ENCODE data around the gene SMAP1. TPM values are rescaled to one million over a fixed set of nuclear protein-coding genes. Genes with fewer than 3 reads are reported as not detected.
A peak's percentile ranks its signal among the peaks of the same experiment; 100 is the strongest.

Gene SMAP1
- polyA plus RNA-seq, 6 donors from 2014 or later, result 13.0 to 16.6 (median 15.8) TPM

GRCh38 chr6:70790483-70791224 lies 123.0 kb downstream of the SMAP1 start:
- Mint-ChIP-seq H3K9me3 (peaks cover 3 to 18% (median 9%) of the 10 kb centered on the region in 7 donors), H3K27ac (peak overlapping the region in 1 of 6 donors; percentile 33), H3K36me3 (peaks cover 16 to 24% of the 10 kb centered on the region in 2 donors), H3K27me3 (no peaks in the 10 kb centered on the region), H3K4me3 (no peak overlapping the region), H3K4me1 (peaks cover 0 to 6% (median 0%) of the 10 kb centered on the region in 3 donors)
- ATAC-seq (ENCODE audit: low read depth in 2 of 2) (no peak), DNase-seq (no peak)

- DNase-seq, result no peak
- H3K36me3 Mint-ChIP-seq, result peaks cover 13 to 19% of the 10 kb centered on the region in 2 donors
- H3K27me3 Mint-ChIP-seq, result no peaks in the 10 kb centered on the region
- peaks cover 9 to 24% (median 13%) of the 10 kb centered on the region in 3 donors for H3K4me1 Mint-ChIP-seq
- H3K27ac Mint-ChIP-seq, result peak overlapping the region in 3 of 6 donors; percentile 48 to 54 (median 50)
- ATAC-seq (ENCODE audit: low read depth in 2 of 2), result no peak
- H3K9me3 Mint-ChIP-seq, result peaks cover 1 to 18% (median 6%) of the 10 kb centered on the region in 7 donors
- H3K4me3 Mint-ChIP-seq, result no peak overlapping the region
Observed at GRCh38 chr6:70797625-70798024, 129.9 kb downstream of the SMAP1 start.

- H3K4me1 Mint-ChIP-seq, result peaks cover 2 to 8% (median 6%) of the 10 kb centered on the region in 3 donors
- H3K36me3 Mint-ChIP-seq, result peaks cover 33% of the 10 kb centered on the region in 2 donors
- H3K9me3 Mint-ChIP-seq, result peaks cover 0 to 18% (median 4%) of the 10 kb centered on the region in 7 donors
- H3K4me3 Mint-ChIP-seq, result no peak overlapping the region
- DNase-seq, result no peak
- ATAC-seq (ENCODE audit: low read depth in 2 of 2), result no peak
- peak overlapping the region in 1 of 6 donors; percentile 60 for H3K27ac Mint-ChIP-seq
- H3K27me3 Mint-ChIP-seq, result no peaks in the 10 kb centered on the region
Observed at GRCh38 chr6:70806086-70806485, 138.4 kb downstream of the SMAP1 start.

GRCh38 chr6:70811788-70812187 lies 144.1 kb downstream of the SMAP1 start:
- Mint-ChIP-seq H3K27ac (no peak overlapping the region), H3K36me3 (peaks cover 0 to 15% of the 10 kb centered on the region in 2 donors), H3K9me3 (no peaks in the 10 kb centered on the region), H3K4me1 (no peaks in the 10 kb centered on the region), H3K27me3 (no peaks in the 10 kb centered on the region), H3K4me3 (no peak overlapping the region)
- ATAC-seq (ENCODE audit: low read depth in 2 of 2), result no peak
- no peak for DNase-seq

- no peaks in the 10 kb centered on the region for H3K9me3 Mint-ChIP-seq
- no peak overlapping the region for H3K27ac Mint-ChIP-seq
- ATAC-seq (ENCODE audit: low read depth in 2 of 2) (no peak), DNase-seq (no peak)
- H3K27me3 Mint-ChIP-seq, result no peaks in the 10 kb centered on the region
- no peaks in the 10 kb centered on the region for H3K4me1 Mint-ChIP-seq
- no peak overlapping the region for H3K4me3 Mint-ChIP-seq
- H3K36me3 Mint-ChIP-seq, result peaks cover 0 to 11% of the 10 kb centered on the region in 2 donors
Observed at GRCh38 chr6:70813885-70814284, 146.2 kb downstream of the SMAP1 start.

GRCh38 chr6:70819646-70820045 lies 152.0 kb downstream of the SMAP1 start:
- ATAC-seq (ENCODE audit: low read depth in 2 of 2) (no peak), DNase-seq (no peak)
- no peak overlapping the region for H3K4me3 Mint-ChIP-seq
- H3K27me3 Mint-ChIP-seq, result no peaks in the 10 kb centered on the region
- no peak overlapping the region for H3K27ac Mint-ChIP-seq
- peaks cover 11 to 17% of the 10 kb centered on the region in 2 donors for H3K36me3 Mint-ChIP-seq
- peaks cover 10 to 15% (median 11%) of the 10 kb centered on the region in 3 donors for H3K4me1 Mint-ChIP-seq
- peaks cover 6 to 18% (median 10%) of the 10 kb centered on the region in 7 donors for H3K9me3 Mint-ChIP-seq

- peaks cover 6 to 18% (median 10%) of the 10 kb centered on the region in 7 donors for H3K9me3 Mint-ChIP-seq
- peaks cover 11 to 17% of the 10 kb centered on the region in 2 donors for H3K36me3 Mint-ChIP-seq
- no peak overlapping the region for H3K27ac Mint-ChIP-seq
- DNase-seq (no peak), ATAC-seq (ENCODE audit: low read depth in 2 of 2) (no peak)
- H3K4me3 Mint-ChIP-seq, result no peak overlapping the region
- peaks cover 10 to 15% (median 11%) of the 10 kb centered on the region in 3 donors for H3K4me1 Mint-ChIP-seq
- no peaks in the 10 kb centered on the region for H3K27me3 Mint-ChIP-seq
Observed at GRCh38 chr6:70820778-70821177, 153.1 kb downstream of the SMAP1 start.

GRCh38 chr6:70821751-70822150 lies 154.1 kb downstream of the SMAP1 start:
- peaks cover 10 to 15% (median 13%) of the 10 kb centered on the region in 3 donors for H3K4me1 Mint-ChIP-seq
- peaks cover 11 to 17% of the 10 kb centered on the region in 2 donors for H3K36me3 Mint-ChIP-seq
- H3K27ac Mint-ChIP-seq, result no peak overlapping the region
- H3K27me3 Mint-ChIP-seq, result no peaks in the 10 kb centered on the region
- DNase-seq (no peak), ATAC-seq (ENCODE audit: low read depth in 2 of 2) (no peak)
- H3K4me3 Mint-ChIP-seq, result no peak overlapping the region
- H3K9me3 Mint-ChIP-seq, result peaks cover 6 to 18% (median 10%) of the 10 kb centered on the region in 7 donors

GRCh38 chr6:70823651-70824050 lies 156.0 kb downstream of the SMAP1 start:
- H3K4me3 Mint-ChIP-seq, result no peak overlapping the region
- DNase-seq (no peak), ATAC-seq (ENCODE audit: low read depth in 2 of 2) (peak; percentile 28 to 36)
- peak overlapping the region in 2 of 6 donors; percentile 18 to 78 for H3K27ac Mint-ChIP-seq
- peaks cover 10 to 15% (median 13%) of the 10 kb centered on the region in 3 donors for H3K4me1 Mint-ChIP-seq
- no peaks in the 10 kb centered on the region for H3K27me3 Mint-ChIP-seq
- peaks cover 6 to 18% (median 10%) of the 10 kb centered on the region in 7 donors for H3K9me3 Mint-ChIP-seq
- H3K36me3 Mint-ChIP-seq, result peaks cover 11 to 17% of the 10 kb centered on the region in 2 donors

GRCh38 chr6:70831427-70831826 lies 163.7 kb downstream of the SMAP1 start:
- H3K4me1 Mint-ChIP-seq, result peaks cover 0 to 6% (median 2%) of the 10 kb centered on the region in 3 donors
- DNase-seq (no peak), ATAC-seq (ENCODE audit: low read depth in 2 of 2) (no peak)
- H3K4me3 Mint-ChIP-seq, result no peak overlapping the region
- no peak overlapping the region for H3K27ac Mint-ChIP-seq
- no peaks in the 10 kb centered on the region for H3K27me3 Mint-ChIP-seq
- H3K9me3 Mint-ChIP-seq, result peaks cover 0 to 12% (median 5%) of the 10 kb centered on the region in 7 donors
- peaks cover 9 to 12% of the 10 kb centered on the region in 2 donors for H3K36me3 Mint-ChIP-seq

- H3K36me3 Mint-ChIP-seq, result peaks cover 17 to 18% of the 10 kb centered on the region in 2 donors
- peaks cover 0 to 13% (median 0%) of the 10 kb centered on the region in 3 donors for H3K4me1 Mint-ChIP-seq
- H3K27me3 Mint-ChIP-seq, result no peaks in the 10 kb centered on the region
- peaks cover 0 to 12% (median 5%) of the 10 kb centered on the region in 7 donors for H3K9me3 Mint-ChIP-seq
- no peak overlapping the region for H3K4me3 Mint-ChIP-seq
- ATAC-seq (ENCODE audit: low read depth in 2 of 2) (no peak), DNase-seq (no peak)
- H3K27ac Mint-ChIP-seq, result no peak overlapping the region
Observed at GRCh38 chr6:70834520-70834919, 166.8 kb downstream of the SMAP1 start.

GRCh38 chr6:70838907-70839285 lies 171.2 kb downstream of the SMAP1 start:
- Mint-ChIP-seq H3K9me3 (no peaks in the 10 kb centered on the region), H3K4me1 (peaks cover 0 to 19% (median 2%) of the 10 kb centered on the region in 3 donors), H3K4me3 (no peak overlapping the region), H3K36me3 (peaks cover 8 to 10% of the 10 kb centered on the region in 2 donors), H3K27ac (no peak overlapping the region), H3K27me3 (no peaks in the 10 kb centered on the region)
- ATAC-seq (ENCODE audit: low read depth in 2 of 2), result no peak
- DNase-seq, result no peak

- Mint-ChIP-seq H3K9me3 (no peaks in the 10 kb centered on the region), H3K4me1 (peaks cover 0 to 19% (median 2%) of the 10 kb centered on the region in 3 donors), H3K27me3 (no peaks in the 10 kb centered on the region), H3K4me3 (peak overlapping the region in 2 of 8 donors; percentile 4 to 7), H3K27ac (peak overlapping the region in 1 of 6 donors; percentile 49), H3K36me3 (peaks cover 8 to 10% of the 10 kb centered on the region in 2 donors)
- DNase-seq (no peak), ATAC-seq (ENCODE audit: low read depth in 2 of 2) (no peak)
Observed at GRCh38 chr6:70839286-70840266, 171.9 kb downstream of the SMAP1 start.
